ENCODE measurements around the gene PRMT2. TPM values are rescaled to one million over a fixed set of nuclear protein-coding genes. Genes with fewer than 3 reads are reported as not detected.

Gene PRMT2
- total RNA-seq, 2 experiments from 2014 or later = 60.9 to 74.1 TPM

GRCh38 chr21:46618738-46619379 lies 16.6 kb upstream of the PRMT2 start:
- H3K4me1 Mint-ChIP-seq = peaks cover 40% of the 10 kb centered on the region
- CTCF ChIA-PET = interaction anchor here (1.9 kb wide), 1 partner anchor 14 kb away, joined by 8 read pairs; no protein-coding TSS in a partner anchor
- DNase-seq (no peak), ATAC-seq (no peak)
- intact Hi-C loops (cut with DNase I, micrococcal nuclease) = no loop called here
- no peaks in the 10 kb centered on the region for H3K27me3 Mint-ChIP-seq
- peaks cover 2% of the 10 kb centered on the region for H3K36me3 Mint-ChIP-seq (ENCODE audit: low read depth)
- no peak overlapping the region for H3K4me3 Mint-ChIP-seq
- no peak overlapping the region for H3K27ac Mint-ChIP-seq
- H3K9me3 Mint-ChIP-seq (ENCODE audit: low read depth) = no peaks in the 10 kb centered on the region
- POLR2A ChIA-PET = no interaction called here

- no peak overlapping the region for H3K27ac Mint-ChIP-seq
- H3K4me3 Mint-ChIP-seq = no peak overlapping the region
- CTCF ChIA-PET = interaction anchor here (0.8 to 1.9 kb wide), 2 partner anchors 13 to 67 kb away, joined by 4 to 8 read pairs; no protein-coding TSS in a partner anchor
- peaks cover 2% of the 10 kb centered on the region for H3K36me3 Mint-ChIP-seq (ENCODE audit: low read depth)
- POLR2A ChIA-PET = no interaction called here
- intact Hi-C loops (cut with DNase I, micrococcal nuclease) = no loop called here
- H3K4me1 Mint-ChIP-seq = peaks cover 46% of the 10 kb centered on the region
- DNase-seq (no peak), ATAC-seq (no peak)
- no peaks in the 10 kb centered on the region for H3K9me3 Mint-ChIP-seq (ENCODE audit: low read depth)
- no peaks in the 10 kb centered on the region for H3K27me3 Mint-ChIP-seq
Observed at GRCh38 chr21:46619846-46620245, 15.6 kb upstream of the PRMT2 start.

GRCh38 chr21:46620846-46621245 lies 14.6 kb upstream of the PRMT2 start:
- peaks cover 6% of the 10 kb centered on the region for H3K36me3 Mint-ChIP-seq (ENCODE audit: low read depth)
- peaks cover 52% of the 10 kb centered on the region for H3K4me1 Mint-ChIP-seq
- intact Hi-C loops (cut with DNase I, micrococcal nuclease) = no loop called here
- H3K4me3 Mint-ChIP-seq = no peak overlapping the region
- no peak overlapping the region for H3K27ac Mint-ChIP-seq
- ATAC-seq (no peak), DNase-seq (no peak)
- peaks cover 6% of the 10 kb centered on the region for H3K9me3 Mint-ChIP-seq (ENCODE audit: low read depth)
- ChIA-PET POLR2A (no interaction called here), CTCF (interaction anchor here (0.6 to 2.3 kb wide), 7 partner anchors 13 to 1393 kb away, joined by 3 to 10 read pairs (median 3); no protein-coding TSS in a partner anchor)
- no peaks in the 10 kb centered on the region for H3K27me3 Mint-ChIP-seq

- DNase-seq (no peak), ATAC-seq (peak; percentile 74)
- peaks cover 52% of the 10 kb centered on the region for H3K4me1 Mint-ChIP-seq
- intact Hi-C loops (cut with DNase I, micrococcal nuclease) = loop anchor here in 1 of 2 experiments (1.0 kb wide), 1 partner anchor 14 kb away; the partner anchor contains the start of gene PRMT2
- H3K4me3 Mint-ChIP-seq = no peak overlapping the region
- POLR2A ChIA-PET = no interaction called here
- no peaks in the 10 kb centered on the region for H3K27me3 Mint-ChIP-seq
- H3K36me3 Mint-ChIP-seq (ENCODE audit: low read depth) = peaks cover 6% of the 10 kb centered on the region
- peak overlapping the region; percentile 91 for H3K27ac Mint-ChIP-seq
- H3K9me3 Mint-ChIP-seq (ENCODE audit: low read depth) = peaks cover 6% of the 10 kb centered on the region
- CTCF ChIA-PET = interaction anchor here (1.0 to 2.3 kb wide), 7 partner anchors 9 to 70 kb away, joined by 3 to 10 read pairs (median 3); partner anchors contain the start of gene PRMT2
Observed at GRCh38 chr21:46621457-46622182, 13.9 kb upstream of the PRMT2 start.

- Mint-ChIP-seq H3K27me3 (no peaks in the 10 kb centered on the region), H3K9me3 (ENCODE audit: low read depth) (peaks cover 7% of the 10 kb centered on the region), H3K36me3 (ENCODE audit: low read depth) (peaks cover 9% of the 10 kb centered on the region), H3K27ac (peak overlapping the region; percentile 91), H3K4me1 (peaks cover 56% of the 10 kb centered on the region), H3K4me3 (peak overlapping the region; percentile 32)
- ChIA-PET CTCF (interaction anchor here (1.0 to 2.3 kb wide), 7 partner anchors 9 to 70 kb away, joined by 3 to 10 read pairs (median 3); partner anchors contain the start of gene PRMT2), POLR2A (no interaction called here)
- ATAC-seq (peak; percentile 61), DNase-seq (peak; percentile 44)
- intact Hi-C loops (cut with DNase I, micrococcal nuclease) = loop anchor here in 1 of 2 experiments (1.0 kb wide), 1 partner anchor 13 kb away; the partner anchor contains the start of gene PRMT2
Observed at GRCh38 chr21:46622226-46622625, 13.2 kb upstream of the PRMT2 start.

GRCh38 chr21:46624050-46624449 lies 11.4 kb upstream of the PRMT2 start:
- CTCF ChIA-PET = interaction anchor here (0.9 kb wide), 1 partner anchor 9 kb away, joined by 3 read pairs; no protein-coding TSS in a partner anchor
- intact Hi-C loops (cut with DNase I, micrococcal nuclease) = no loop called here
- Mint-ChIP-seq H3K27me3 (no peaks in the 10 kb centered on the region), H3K4me3 (no peak overlapping the region), H3K4me1 (peaks cover 66% of the 10 kb centered on the region), H3K27ac (no peak overlapping the region), H3K36me3 (ENCODE audit: low read depth) (peaks cover 9% of the 10 kb centered on the region), H3K9me3 (ENCODE audit: low read depth) (peaks cover 9% of the 10 kb centered on the region)
- POLR2A ChIA-PET = no interaction called here
- no peak for DNase-seq
- no peak for ATAC-seq

GRCh38 chr21:46625759-46626158 lies 9.7 kb upstream of the PRMT2 start:
- CTCF ChIA-PET = interaction anchor here (1.2 kb wide), 1 partner anchor 94 kb away, joined by 6 read pairs; no protein-coding TSS in a partner anchor
- intact Hi-C loops (cut with DNase I, micrococcal nuclease) = no loop called here
- peaks cover 57% of the 10 kb centered on the region for H3K4me1 Mint-ChIP-seq

GRCh38 chr21:46626536-46626935 lies 8.9 kb upstream of the PRMT2 start:
- POLR2A ChIA-PET = no interaction called here
- Mint-ChIP-seq H3K4me1 (peaks cover 52% of the 10 kb centered on the region), H3K27ac (peak overlapping the region; percentile 72), H3K27me3 (no peaks in the 10 kb centered on the region), H3K36me3 (ENCODE audit: low read depth) (peaks cover 8% of the 10 kb centered on the region), H3K4me3 (no peak overlapping the region), H3K9me3 (ENCODE audit: low read depth) (peaks cover 9% of the 10 kb centered on the region)
- CTCF ChIA-PET = interaction anchor here (1.2 to 1.7 kb wide), 2 partner anchors 13 to 95 kb away, joined by 4 to 6 read pairs; no protein-coding TSS in a partner anchor
- DNase-seq (no peak), ATAC-seq (peak; percentile 21)
- intact Hi-C loops (cut with DNase I, micrococcal nuclease) = no loop called here

More at GRCh38 chr21:46625759-46626158, 9.7 kb upstream of the PRMT2 start:
- Mint-ChIP-seq H3K4me3 (no peak overlapping the region), H3K27me3 (no peaks in the 10 kb centered on the region), H3K27ac (no peak overlapping the region), H3K9me3 (ENCODE audit: low read depth) (peaks cover 9% of the 10 kb centered on the region), H3K36me3 (ENCODE audit: low read depth) (peaks cover 9% of the 10 kb centered on the region)
- POLR2A ChIA-PET = no interaction called here
- no peak for DNase-seq
- no peak for ATAC-seq

- peaks cover 47% of the 10 kb centered on the region for H3K4me1 Mint-ChIP-seq
- peak overlapping the region; percentile 72 for H3K27ac Mint-ChIP-seq
- no peaks in the 10 kb centered on the region for H3K27me3 Mint-ChIP-seq
- DNase-seq (no peak), ATAC-seq (no peak)
- CTCF ChIA-PET = interaction anchor here (1.1 to 1.7 kb wide), 3 partner anchors 12 to 95 kb away, joined by 3 to 6 read pairs (median 4); no protein-coding TSS in a partner anchor
- intact Hi-C loops (cut with DNase I, micrococcal nuclease) = no loop called here
- peaks cover 8% of the 10 kb centered on the region for H3K36me3 Mint-ChIP-seq (ENCODE audit: low read depth)
- no peak overlapping the region for H3K4me3 Mint-ChIP-seq
- H3K9me3 Mint-ChIP-seq (ENCODE audit: low read depth) = peaks cover 9% of the 10 kb centered on the region
- POLR2A ChIA-PET = no interaction called here
Observed at GRCh38 chr21:46626975-46627501, 8.4 kb upstream of the PRMT2 start.

GRCh38 chr21:46627726-46628125 lies 7.7 kb upstream of the PRMT2 start:
- CTCF ChIA-PET = interaction anchor here (0.7 to 1.7 kb wide), 3 partner anchors 11 to 635 kb away, joined by 3 to 4 read pairs (median 3); no protein-coding TSS in a partner anchor
- POLR2A ChIA-PET = no interaction called here
- Mint-ChIP-seq H3K27ac (peak overlapping the region; percentile 20), H3K27me3 (no peaks in the 10 kb centered on the region), H3K4me3 (no peak overlapping the region), H3K36me3 (ENCODE audit: low read depth) (peaks cover 8% of the 10 kb centered on the region), H3K9me3 (ENCODE audit: low read depth) (peaks cover 9% of the 10 kb centered on the region), H3K4me1 (peaks cover 47% of the 10 kb centered on the region)
- ATAC-seq = no peak
- intact Hi-C loops (cut with DNase I, micrococcal nuclease) = no loop called here
- DNase-seq = no peak

GRCh38 chr21:46628868-46629267 lies 6.6 kb upstream of the PRMT2 start:
- DNase-seq (no peak), ATAC-seq (no peak)
- no peak overlapping the region for H3K27ac Mint-ChIP-seq
- peaks cover 9% of the 10 kb centered on the region for H3K9me3 Mint-ChIP-seq (ENCODE audit: low read depth)
- H3K4me1 Mint-ChIP-seq = peaks cover 51% of the 10 kb centered on the region
- intact Hi-C loops (cut with DNase I, micrococcal nuclease) = no loop called here
- H3K36me3 Mint-ChIP-seq (ENCODE audit: low read depth) = peaks cover 8% of the 10 kb centered on the region
- H3K27me3 Mint-ChIP-seq = no peaks in the 10 kb centered on the region
- ChIA-PET POLR2A (no interaction called here), CTCF (interaction anchor here (0.6 to 0.9 kb wide), 2 partner anchors 77 to 117 kb away, joined by 3 to 4 read pairs; no protein-coding TSS in a partner anchor)
- H3K4me3 Mint-ChIP-seq = no peak overlapping the region
